ENCODE measurements around the gene ZNF740. TPM values are rescaled to one million over a fixed set of nuclear protein-coding genes. Genes with fewer than 3 reads are reported as not detected.

Gene ZNF740
- total and polyA plus RNA-seq, 2 of the 4 experiments (the other 2 are of a cell fraction), result 13.1 to 14.0 TPM

DNA sequence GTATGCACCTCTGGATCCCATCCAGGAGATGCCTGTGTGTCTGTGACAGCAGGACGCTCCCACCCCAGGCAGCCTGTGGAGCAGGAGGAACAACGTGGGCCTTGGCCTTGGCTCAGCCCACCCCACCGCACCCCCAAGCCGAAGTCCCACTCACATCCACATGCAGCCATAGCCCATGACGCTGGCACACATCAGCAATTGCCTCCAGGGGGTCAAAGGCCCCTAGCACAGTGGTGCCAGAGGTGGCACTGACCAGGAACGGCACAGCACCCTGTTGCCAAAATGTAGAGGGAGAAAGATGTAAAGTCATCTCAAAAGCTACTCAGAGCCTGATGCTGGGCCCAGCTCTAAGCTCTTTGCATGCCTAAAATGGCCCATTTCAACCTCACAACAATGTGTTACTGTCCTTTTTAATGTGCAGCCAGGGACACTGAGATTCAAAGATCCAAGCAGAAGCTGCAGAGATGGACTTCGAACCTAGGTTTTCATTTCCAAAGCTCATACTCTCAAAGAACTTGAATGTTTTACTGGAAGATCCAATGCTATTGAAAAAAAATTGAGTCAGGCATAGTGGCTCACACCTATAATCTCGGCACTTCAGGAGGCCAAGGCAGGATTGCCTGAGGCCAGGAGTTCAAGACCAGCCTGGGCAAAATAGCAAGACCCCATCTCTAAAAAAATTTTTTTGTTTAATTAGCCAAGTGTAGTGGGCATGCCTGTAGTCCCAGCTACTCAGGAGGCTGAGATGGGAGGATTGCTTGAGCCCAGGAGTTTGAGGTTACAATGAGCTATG, 19.2 kb upstream of the ZNF740 start:
- Histone ChIP-seq H2AK9ac (replicated peaks; ENCODE audit: low read depth, low read length, poor library complexity) (peak overlapping the region; percentile 10), H3K4ac (ENCODE audit: low read depth, low read length) (no peak overlapping the region), H3K4me2 (ENCODE audit: low read depth, low read length) (no peak overlapping the region), H3K36me3 (ENCODE audit: control insufficient read depth, insufficient read depth, low read length) (peaks cover 7% of the 10 kb centered on the region; the same call in 1 of the 2 replicates), H3K9me3 (ENCODE audit: control insufficient read depth, insufficient read depth, low read length) (no peaks in the 10 kb centered on the region), H3K9ac (ENCODE audit: low read depth, low read length) (no peak overlapping the region), H2BK5ac (ENCODE audit: low read depth, low read length, poor library complexity, severe bottlenecking) (no peak overlapping the region), H3K18ac (ENCODE audit: low read depth, low read length) (no peak overlapping the region), H3K27me3 (ENCODE audit: control insufficient read depth, insufficient read depth, low read length) (no peaks in the 10 kb centered on the region), H4K91ac (ENCODE audit: insufficient read depth, low read depth, low read length) (no peak overlapping the region), H2BK20ac (ENCODE audit: low read depth, low read length) (no peak overlapping the region), H2BK120ac (ENCODE audit: low read depth, low read length) (no peak overlapping the region), H4K5ac (ENCODE audit: low read depth, low read length) (no peak overlapping the region), H3K4me1 (ENCODE audit: control insufficient read depth, insufficient read depth, low read length) (0 out of 2 replicates have a peak, but pooled peaks cover 1% of the 10 kb centered on the region), H4K8ac (ENCODE audit: low read depth in 2 of 2, low read length in 2 of 2) (no peak overlapping the region), H2AFZ (replicated peaks; ENCODE audit: low read length, poor library complexity) (no peak overlapping the region), H3K56ac (ENCODE audit: extremely low read depth, insufficient read depth, low read length) (no peak overlapping the region), H3K23ac (ENCODE audit: low read depth, low read length) (no peak overlapping the region), H3K9me1 (ENCODE audit: insufficient read depth, low read length) (no peaks in the 10 kb centered on the region), H3K79me1 (ENCODE audit: low read depth in 1 of 2, low read length in 2 of 2) (no peaks in the 10 kb centered on the region), H3K27ac (ENCODE audit: insufficient read depth, low read length) (no peak overlapping the region), H3K4me3 (ENCODE audit: insufficient read depth, low read depth, low read length) (no peak overlapping the region), H2AK5ac (ENCODE audit: low read depth, low read length) (no peak overlapping the region), H4K20me1 (ENCODE audit: insufficient read depth, low read length) (no peaks in the 10 kb centered on the region), H3K14ac (replicated peaks; ENCODE audit: low read depth, low read length) (no peak overlapping the region), H2BK15ac (ENCODE audit: low read depth, low read length) (no peak overlapping the region)
- TF ChIP-seq CEBPB (IDR thresholded peaks at IDR 0.05; ENCODE audit: low read depth, low read length) (no peak), RFX5 (IDR thresholded peaks at IDR 0.05; ENCODE audit: low read depth, low read length) (no peak), MAFK (IDR thresholded peaks at IDR 0.05; ENCODE audit: low read depth, low read length) (no peak), RAD21 (IDR thresholded peaks at IDR 0.05; ENCODE audit: low read length) (no peak), NFE2L2 (IDR thresholded peaks at IDR 0.05; ENCODE audit: low read depth, low read length) (no peak), CHD1 (IDR thresholded peaks at IDR 0.05; ENCODE audit: low read depth, low read length) (no peak), POLR2A (IDR thresholded peaks at IDR 0.05; ENCODE audit: low read depth, low read length) (no peak), BHLHE40 (IDR thresholded peaks at IDR 0.05; ENCODE audit: low read depth, low read length) (no peak), SMC3 (IDR thresholded peaks at IDR 0.05; ENCODE audit: low read depth, low read length) (no peak), FOS (IDR thresholded peaks at IDR 0.05; ENCODE audit: low read depth, low read length) (no peak), RCOR1 (IDR thresholded peaks at IDR 0.05; ENCODE audit: insufficient replicate concordance, low read length) (no peak), MAZ (IDR thresholded peaks at IDR 0.05; ENCODE audit: borderline replicate concordance, low read depth, low read length) (no peak), MXI1 (IDR thresholded peaks at IDR 0.05; ENCODE audit: borderline replicate concordance, low read depth, low read length) (no peak)
- TF ChIP-seq, protein P1, sequence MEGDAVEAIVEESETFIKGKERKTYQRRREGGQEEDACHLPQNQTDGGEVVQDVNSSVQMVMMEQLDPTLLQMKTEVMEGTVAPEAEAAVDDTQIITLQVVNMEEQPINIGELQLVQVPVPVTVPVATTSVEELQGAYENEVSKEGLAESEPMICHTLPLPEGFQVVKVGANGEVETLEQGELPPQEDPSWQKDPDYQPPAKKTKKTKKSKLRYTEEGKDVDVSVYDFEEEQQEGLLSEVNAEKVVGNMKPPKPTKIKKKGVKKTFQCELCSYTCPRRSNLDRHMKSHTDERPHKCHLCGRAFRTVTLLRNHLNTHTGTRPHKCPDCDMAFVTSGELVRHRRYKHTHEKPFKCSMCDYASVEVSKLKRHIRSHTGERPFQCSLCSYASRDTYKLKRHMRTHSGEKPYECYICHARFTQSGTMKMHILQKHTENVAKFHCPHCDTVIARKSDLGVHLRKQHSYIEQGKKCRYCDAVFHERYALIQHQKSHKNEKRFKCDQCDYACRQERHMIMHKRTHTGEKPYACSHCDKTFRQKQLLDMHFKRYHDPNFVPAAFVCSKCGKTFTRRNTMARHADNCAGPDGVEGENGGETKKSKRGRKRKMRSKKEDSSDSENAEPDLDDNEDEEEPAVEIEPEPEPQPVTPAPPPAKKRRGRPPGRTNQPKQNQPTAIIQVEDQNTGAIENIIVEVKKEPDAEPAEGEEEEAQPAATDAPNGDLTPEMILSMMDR (conservative IDR thresholded peaks at IDR 0.05; ENCODE audit: low read depth, low read length), result no peak
- TF ChIP-seq, protein P2, sequence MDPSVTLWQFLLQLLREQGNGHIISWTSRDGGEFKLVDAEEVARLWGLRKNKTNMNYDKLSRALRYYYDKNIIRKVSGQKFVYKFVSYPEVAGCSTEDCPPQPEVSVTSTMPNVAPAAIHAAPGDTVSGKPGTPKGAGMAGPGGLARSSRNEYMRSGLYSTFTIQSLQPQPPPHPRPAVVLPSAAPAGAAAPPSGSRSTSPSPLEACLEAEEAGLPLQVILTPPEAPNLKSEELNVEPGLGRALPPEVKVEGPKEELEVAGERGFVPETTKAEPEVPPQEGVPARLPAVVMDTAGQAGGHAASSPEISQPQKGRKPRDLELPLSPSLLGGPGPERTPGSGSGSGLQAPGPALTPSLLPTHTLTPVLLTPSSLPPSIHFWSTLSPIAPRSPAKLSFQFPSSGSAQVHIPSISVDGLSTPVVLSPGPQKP (IDR thresholded peaks at IDR 0.05; ENCODE audit: borderline replicate concordance, low read depth, low read length), result no peak
- DNase-seq, result no peak
- BruUV-seq (replicated peaks), result no TSS peak
- dilution Hi-C loops (cut with HindIII; ENCODE audit: low sequenced_read_pairs, unreplicated experiment), result no loop called here
- no CpG with 5 or more reads among the region's 8 CpGs for WGBS, 2 experiments (ENCODE audit: extremely low coverage in 2 of 2, insufficient read length in 1 of 2)
- ChIA-PET POLR2A (ENCODE audit: unreplicated experiment) (interaction anchor here (0.6 to 0.9 kb wide), 2 partner anchors 11 to 20 kb away, joined by 3 to 28 read pairs; no protein-coding TSS in a partner anchor), CTCF (interaction anchor here (2.4 kb wide), 2 partner anchors 36 to 95 kb away, joined by 11 to 16 read pairs; no protein-coding TSS in a partner anchor)
- intact Hi-C loops (cut with micrococcal nuclease), result no loop called here
- no peak for ATAC-seq (ENCODE audit: low read depth)
- in situ Hi-C loops (cut with MboI; ENCODE audit: low sequenced_read_pairs), result no loop called here
